ENCODE measurements around the gene HPD.

DNA sequence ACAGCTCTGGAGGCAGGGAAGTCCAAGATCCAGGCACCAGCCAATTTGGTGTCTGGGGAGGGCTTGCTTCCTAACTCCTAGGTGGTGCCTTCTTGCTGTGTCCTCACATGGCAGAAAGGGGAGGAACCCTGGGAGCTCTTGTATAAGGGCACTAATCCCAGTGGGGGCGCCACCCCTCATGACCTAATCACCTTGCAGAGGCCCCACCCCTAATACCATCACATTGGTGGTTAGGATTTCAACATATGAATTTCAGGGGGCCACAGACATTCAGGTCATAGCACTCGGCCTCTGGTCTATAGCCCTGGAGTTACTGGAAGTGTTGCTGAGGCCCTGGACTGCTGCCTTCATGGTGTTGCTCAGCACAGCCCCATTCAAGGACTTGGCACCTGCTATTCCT is 44.5 kb upstream of the HPD start:
- TF ChIP-seq, protein P1, sequence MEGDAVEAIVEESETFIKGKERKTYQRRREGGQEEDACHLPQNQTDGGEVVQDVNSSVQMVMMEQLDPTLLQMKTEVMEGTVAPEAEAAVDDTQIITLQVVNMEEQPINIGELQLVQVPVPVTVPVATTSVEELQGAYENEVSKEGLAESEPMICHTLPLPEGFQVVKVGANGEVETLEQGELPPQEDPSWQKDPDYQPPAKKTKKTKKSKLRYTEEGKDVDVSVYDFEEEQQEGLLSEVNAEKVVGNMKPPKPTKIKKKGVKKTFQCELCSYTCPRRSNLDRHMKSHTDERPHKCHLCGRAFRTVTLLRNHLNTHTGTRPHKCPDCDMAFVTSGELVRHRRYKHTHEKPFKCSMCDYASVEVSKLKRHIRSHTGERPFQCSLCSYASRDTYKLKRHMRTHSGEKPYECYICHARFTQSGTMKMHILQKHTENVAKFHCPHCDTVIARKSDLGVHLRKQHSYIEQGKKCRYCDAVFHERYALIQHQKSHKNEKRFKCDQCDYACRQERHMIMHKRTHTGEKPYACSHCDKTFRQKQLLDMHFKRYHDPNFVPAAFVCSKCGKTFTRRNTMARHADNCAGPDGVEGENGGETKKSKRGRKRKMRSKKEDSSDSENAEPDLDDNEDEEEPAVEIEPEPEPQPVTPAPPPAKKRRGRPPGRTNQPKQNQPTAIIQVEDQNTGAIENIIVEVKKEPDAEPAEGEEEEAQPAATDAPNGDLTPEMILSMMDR (IDR thresholded peaks at IDR 0.05; ENCODE audit: low read depth, low read length, poor library complexity, severe bottlenecking), result no peak
- TF ChIP-seq EZH2phosphoT487 (IDR thresholded peaks at IDR 0.05; ENCODE audit: borderline replicate concordance, low read length), result no peak

All from DOHH2 (cell line).